ENCODE data around the gene CYP4F2.

DNA sequence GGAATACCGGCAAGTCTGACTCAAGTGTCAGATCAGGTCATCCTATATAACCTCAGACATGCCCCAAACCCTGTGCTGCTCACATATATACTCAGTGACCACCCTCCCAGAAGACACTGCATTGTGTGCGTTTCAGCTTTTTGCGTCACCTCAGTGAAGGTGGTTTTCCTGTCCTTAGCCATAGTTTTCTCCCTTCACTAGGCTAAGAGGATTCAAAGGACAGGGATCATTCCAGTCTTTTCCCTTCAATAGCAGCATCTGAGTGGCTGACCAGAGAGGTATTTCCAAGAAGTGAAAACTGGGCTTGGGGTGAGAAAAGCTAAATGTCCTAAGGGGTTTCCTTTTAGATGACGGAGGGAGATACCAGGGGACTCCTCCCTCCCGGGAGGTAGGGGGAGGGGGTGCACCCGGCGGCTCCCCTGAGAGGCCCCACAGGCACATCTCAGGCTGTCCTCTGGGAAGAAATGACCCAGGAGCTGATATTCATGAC, 69.7 kb downstream of the CYP4F2 start:
- TF ChIP-seq, protein P1, sequence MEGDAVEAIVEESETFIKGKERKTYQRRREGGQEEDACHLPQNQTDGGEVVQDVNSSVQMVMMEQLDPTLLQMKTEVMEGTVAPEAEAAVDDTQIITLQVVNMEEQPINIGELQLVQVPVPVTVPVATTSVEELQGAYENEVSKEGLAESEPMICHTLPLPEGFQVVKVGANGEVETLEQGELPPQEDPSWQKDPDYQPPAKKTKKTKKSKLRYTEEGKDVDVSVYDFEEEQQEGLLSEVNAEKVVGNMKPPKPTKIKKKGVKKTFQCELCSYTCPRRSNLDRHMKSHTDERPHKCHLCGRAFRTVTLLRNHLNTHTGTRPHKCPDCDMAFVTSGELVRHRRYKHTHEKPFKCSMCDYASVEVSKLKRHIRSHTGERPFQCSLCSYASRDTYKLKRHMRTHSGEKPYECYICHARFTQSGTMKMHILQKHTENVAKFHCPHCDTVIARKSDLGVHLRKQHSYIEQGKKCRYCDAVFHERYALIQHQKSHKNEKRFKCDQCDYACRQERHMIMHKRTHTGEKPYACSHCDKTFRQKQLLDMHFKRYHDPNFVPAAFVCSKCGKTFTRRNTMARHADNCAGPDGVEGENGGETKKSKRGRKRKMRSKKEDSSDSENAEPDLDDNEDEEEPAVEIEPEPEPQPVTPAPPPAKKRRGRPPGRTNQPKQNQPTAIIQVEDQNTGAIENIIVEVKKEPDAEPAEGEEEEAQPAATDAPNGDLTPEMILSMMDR (IDR thresholded peaks at IDR 0.05 in 8 of 11, conservative IDR thresholded peaks at IDR 0.05 in 3 of 11): no peak
- TF ChIP-seq POLR2A (IDR thresholded peaks at IDR 0.05) (no peak), POLR2AphosphoS5 (IDR thresholded peaks at IDR 0.05) (no peak)
